ENCODE results near the gene RXRA.
A peak's percentile ranks its signal among the peaks of the same experiment; 100 is the strongest.

Gene RXRA

GRCh38 chr9:134378901-134379338 is 52.7 kb downstream of the RXRA start:
- no peak for TF ChIP-seq POLR2A (IDR thresholded peaks at IDR 0.05; ENCODE audit: low read depth, low read length)
- DNase-seq (ENCODE audit: insufficient read length, low spot score) (peak; percentile 96), FAIRE-seq (peak; percentile 93)

DNA sequence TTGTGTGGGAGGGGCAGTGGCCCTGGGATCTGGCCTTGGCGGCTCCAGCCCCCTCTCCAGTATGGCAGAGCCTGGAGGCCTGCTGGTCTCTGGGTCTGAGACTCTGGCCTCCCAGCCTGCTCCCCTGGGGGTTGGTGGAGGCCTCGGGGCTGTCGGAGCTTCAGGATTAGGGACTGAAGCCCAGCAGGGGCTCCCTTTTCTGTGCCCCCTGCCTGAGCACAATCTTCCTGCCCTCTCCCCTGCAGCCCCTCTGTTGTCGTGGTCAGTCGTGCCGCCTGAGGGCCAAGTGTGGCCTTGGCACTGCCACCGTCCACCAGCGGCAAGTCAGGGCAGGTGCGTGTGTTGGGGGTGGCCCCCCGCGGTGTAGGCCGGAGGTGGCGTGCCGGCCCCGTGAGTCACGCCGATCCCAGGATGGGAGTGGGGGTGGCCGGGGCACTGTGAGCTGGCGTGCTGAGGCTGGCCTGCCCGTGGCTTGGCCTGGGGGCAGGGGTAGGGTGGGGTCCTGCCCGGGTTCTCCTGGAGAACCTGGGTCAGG is 53.6 kb downstream of the RXRA start:
- TF ChIP-seq POLR2A (IDR thresholded peaks at IDR 0.05; ENCODE audit: low read depth, low read length) = no peak
- FAIRE-seq (peak; percentile 6), DNase-seq (ENCODE audit: insufficient read length, low spot score) (peak; percentile 99)

DNA sequence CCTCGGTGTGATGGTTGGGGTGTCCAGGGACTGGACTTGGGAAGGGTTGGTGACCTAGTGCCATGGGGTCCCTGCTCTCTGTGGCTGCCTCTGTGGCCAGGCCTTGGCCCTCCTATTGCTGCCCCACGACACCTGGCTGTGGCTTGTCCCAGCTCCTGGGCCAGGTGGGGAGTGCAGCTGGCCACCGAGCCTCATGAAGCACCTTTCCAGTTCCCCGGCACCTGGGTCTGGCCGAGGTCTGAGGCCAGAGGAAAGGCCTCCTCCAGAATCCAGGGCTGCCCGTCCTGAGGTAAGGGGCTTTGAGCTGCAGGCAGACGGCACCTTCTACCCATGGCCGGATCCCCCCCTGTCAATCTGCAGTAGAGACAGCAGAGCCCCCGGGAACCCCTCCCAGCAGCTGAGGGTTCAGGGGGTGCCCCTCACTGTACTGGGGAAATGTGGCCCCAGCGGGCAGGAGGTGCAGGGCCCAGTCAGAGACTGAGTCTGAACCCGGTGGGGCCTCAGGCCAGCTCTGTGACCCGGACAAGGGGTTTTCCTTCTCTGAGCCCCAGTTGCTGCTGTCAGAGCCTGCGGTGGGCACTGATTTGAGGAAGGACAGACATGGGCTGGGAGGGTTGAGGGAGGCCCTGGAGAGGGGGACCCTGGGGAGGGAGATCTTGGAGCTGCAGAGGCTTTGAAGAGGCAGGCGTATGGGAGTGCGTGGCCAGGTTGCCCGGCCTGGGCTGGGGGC is 54.5 kb downstream of the RXRA start:
- no peak for TF ChIP-seq POLR2A (IDR thresholded peaks at IDR 0.05; ENCODE audit: low read depth, low read length)
- DNase-seq (ENCODE audit: insufficient read length, low spot score) = no peak
- no peak for FAIRE-seq

DNA sequence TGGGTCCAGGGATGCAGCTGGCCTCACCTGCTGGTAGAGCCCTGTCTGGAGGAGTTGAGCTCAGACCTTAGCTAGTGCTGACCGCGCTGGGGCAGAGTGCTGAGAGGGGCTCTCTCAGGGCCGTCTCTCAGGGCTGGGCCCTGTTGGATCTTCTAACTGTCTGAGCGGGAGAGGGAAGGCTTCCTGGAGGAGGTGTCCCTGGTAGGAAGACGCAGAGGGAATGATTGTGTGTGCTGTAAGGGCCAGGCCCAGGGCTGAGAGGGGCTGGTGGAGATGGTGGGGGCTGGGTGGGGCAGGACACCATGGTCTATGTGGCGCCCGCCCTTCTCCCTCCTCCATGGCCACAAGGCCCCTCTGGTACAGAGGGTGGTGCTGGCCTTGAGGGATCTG is 55.0 kb downstream of the RXRA start:
- no peak for TF ChIP-seq POLR2A (IDR thresholded peaks at IDR 0.05; ENCODE audit: low read depth, low read length)
- FAIRE-seq (no peak), DNase-seq (ENCODE audit: insufficient read length, low spot score) (no peak)

DNA sequence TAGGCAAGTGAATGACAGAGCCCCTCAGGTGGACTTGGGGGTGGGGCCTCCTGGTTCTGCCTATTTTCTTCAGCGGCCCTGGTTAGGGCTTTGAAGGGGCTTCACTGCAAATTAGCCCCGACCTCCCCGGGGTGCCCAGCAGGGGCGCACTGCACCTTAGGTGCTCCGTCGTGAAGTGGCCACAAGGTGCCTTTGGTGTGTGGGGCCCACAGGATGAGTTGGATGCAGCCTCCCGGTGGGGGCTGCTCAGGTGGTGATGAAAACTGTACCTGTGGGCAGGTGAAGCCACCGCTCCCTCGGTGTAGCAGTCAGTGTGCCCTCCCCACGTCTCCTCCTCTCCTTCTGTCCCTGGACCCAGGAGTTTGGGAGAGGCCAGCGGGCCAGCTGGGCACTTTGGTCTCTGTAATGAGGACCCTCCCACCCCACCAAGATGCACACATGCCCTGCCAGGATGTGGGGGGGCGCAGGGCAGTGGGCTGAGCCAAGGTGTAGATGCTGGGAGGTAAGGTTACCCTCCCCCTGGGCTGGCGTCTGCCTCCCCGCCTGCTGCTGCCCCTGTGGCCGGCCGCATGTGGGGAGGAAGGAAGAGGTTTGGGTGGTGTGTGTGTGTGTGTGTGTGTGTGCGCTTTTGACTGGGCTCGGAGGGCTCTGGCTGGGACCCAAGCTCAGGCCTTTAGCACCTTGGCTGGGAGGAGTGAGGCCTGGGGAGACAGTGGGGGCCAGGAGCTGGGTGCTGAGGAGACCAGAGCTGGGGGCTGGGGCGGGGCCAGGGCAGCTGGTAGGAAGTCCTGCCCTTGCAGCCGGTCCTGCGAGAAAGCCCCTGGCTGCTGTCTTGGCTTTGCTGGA is 55.6 kb downstream of the RXRA start:
- DNase-seq (ENCODE audit: insufficient read length, low spot score) (no peak), FAIRE-seq (no peak)
- no peak for TF ChIP-seq POLR2A (IDR thresholded peaks at IDR 0.05; ENCODE audit: low read depth, low read length)

DNA sequence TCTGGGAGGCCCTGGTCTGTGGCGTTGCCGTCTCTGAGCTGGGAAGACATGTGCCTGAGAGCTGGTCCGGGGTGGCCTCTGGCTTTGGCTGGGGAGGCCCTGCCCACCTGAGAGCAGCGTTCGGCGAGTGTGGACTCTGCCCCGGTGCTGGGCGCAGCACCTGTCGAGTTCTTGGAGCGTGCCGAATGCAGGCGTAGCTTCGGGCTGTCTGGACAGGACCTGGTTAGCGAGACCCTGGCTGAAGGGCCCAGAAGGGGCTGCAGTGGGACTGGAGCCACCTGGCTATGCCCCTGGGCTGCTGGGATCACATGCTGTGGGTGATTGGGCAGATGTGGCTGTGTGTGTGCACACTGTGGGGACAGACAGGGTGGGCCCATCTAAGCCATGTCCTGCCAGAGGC is 56.5 kb downstream of the RXRA start:
- no peak for DNase-seq (ENCODE audit: insufficient read length, low spot score)
- FAIRE-seq = no peak

GRCh38 chr9:134383148-134383547 is 56.9 kb downstream of the RXRA start:
- no peak for TF ChIP-seq POLR2A (IDR thresholded peaks at IDR 0.05; ENCODE audit: low read depth, low read length)
- no peak for DNase-seq (ENCODE audit: insufficient read length, low spot score)
- FAIRE-seq = no peak

More for the DNA sequence above, 56.5 kb downstream of the RXRA start:
- no peak for TF ChIP-seq POLR2A (IDR thresholded peaks at IDR 0.05; ENCODE audit: low read depth, low read length)

DNA sequence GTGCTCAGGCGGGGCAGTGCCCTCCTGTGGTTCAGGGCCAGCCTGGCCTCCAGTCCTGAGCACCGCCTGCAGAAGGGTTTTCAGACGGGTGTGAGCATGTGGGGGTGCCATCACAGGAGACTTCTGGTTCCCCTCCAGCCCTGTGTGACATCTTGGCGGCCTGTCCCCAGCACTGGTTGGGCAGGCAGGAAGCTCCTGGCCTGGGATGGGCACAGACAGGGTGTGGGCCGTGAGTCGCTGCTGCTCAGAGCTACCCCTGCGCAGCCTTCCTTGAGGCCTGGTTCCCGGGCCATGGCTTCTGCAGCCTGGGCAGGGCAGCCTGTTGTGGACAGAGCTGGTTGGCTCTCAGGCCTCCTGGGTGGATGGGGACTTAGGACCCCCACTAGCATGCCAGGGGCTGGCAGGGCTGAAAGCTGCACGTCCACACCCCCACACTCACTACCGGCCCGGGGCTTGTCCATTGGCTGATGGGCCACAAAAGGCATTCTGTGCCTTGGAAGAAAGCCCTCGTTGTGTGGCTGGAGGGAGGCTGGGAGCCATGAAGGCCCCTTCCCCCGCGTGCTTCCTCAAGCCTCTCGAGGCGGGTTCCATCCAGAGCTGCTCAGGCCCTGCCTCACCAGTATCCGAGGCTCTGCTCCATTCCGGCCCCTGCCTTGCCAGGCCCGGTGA is 58.7 kb downstream of the RXRA start:
- peak; percentile 70 for DNase-seq (ENCODE audit: insufficient read length, low spot score)
- no peak for TF ChIP-seq POLR2A (IDR thresholded peaks at IDR 0.05; ENCODE audit: low read depth, low read length)
- FAIRE-seq = no peak

GRCh38 chr9:134385915-134386314 is 59.7 kb downstream of the RXRA start:
- DNase-seq (ENCODE audit: insufficient read length, low spot score) (no peak), FAIRE-seq (no peak)
- TF ChIP-seq POLR2A (IDR thresholded peaks at IDR 0.05; ENCODE audit: low read depth, low read length) = no peak

DNA sequence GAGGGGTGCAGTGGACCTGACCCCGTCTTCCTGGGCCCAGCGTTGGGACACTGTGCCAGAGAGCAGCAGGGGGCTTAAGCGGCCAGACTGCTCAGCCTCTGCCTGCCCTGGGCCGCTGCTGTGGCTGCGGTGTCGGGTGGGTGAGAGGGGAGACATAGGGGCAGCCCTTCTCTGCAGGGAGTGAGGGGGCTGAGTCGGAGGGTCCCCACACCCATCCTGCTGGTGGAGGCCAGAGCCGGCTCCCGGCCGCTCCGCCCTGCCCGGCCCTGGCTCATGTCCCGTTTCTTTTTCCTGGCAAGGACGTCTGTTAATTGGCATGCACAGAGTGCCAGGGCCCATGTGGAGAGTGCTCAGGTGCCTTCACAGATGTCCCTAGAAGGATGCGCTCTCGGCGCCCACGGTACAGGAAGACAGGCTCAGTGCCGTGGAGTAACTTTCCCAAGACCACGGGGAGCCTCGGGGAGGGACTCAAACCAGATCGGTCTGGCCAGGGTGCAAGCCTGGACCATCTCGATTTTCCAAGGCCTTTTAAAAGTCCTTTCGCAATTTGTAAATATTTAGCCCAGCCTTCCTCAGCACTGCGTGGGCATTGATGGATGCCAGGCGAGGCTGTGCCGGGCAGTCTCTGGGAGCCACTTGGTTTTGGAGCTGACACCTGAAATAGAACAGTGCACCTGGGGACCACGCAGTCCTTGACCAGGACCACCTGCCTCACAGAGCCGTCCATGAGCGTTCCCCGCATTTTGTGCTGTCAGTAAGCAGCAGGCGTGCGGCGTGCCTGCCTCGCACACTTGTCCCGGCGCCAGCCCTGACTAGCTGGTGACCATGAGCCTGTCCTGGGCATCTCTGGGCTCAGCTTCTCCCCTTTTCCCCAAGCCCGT is 60.9 kb downstream of the RXRA start:
- FAIRE-seq (no peak), DNase-seq (ENCODE audit: insufficient read length, low spot score) (no peak)
- no peak for TF ChIP-seq POLR2A (IDR thresholded peaks at IDR 0.05; ENCODE audit: low read depth, low read length)

DNA sequence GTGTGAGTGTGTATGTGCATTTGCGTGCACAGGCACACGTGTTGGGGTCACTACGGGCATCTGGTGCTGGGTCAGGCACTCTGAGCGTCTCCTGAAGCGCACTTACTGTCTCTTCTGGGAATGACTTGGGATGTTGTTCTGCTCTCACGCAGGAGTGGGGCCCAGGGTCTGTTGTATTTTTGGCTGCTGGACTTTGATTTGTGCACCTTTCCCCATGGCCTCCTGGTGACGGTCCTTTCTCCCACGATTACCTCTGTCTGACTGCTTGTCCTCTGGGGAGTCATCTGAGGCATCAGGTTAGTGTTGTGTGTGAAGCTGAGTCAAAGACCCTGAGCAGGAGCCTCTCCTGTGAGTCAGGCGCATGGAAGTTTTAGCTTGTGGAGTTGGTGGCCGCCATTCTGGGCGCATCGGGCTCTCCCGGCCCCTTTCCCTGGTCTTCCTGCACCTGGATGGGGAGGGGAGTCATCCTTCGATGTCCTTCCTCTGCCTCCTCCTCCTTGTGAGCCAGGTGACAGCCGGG is 62.1 kb downstream of the RXRA start:
- FAIRE-seq = no peak
- no peak for DNase-seq (ENCODE audit: insufficient read length, low spot score)
- TF ChIP-seq POLR2A (IDR thresholded peaks at IDR 0.05; ENCODE audit: low read depth, low read length) = no peak

DNA sequence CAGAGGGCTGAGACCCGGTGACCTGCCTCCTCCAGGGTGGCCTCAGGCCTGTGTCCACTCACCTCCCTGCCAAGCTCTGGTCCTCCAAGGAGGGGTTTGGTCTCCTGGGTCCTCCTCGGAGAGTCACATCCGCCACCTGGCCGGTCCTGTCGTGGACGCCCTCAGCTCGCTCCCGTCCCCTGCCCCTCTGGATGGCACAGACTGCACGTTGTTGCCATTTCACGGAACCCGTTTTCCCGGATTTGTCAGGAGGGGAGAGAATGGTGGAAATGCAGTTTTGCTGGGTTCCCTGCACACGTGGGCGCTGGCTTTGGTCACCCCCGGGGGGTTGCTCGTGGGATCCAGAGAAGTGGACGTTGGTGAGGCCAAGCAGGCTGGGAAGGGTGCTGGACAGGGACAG is 62.7 kb downstream of the RXRA start:
- FAIRE-seq (no peak), DNase-seq (ENCODE audit: insufficient read length, low spot score) (no peak)
- no peak for TF ChIP-seq POLR2A (IDR thresholded peaks at IDR 0.05; ENCODE audit: low read depth, low read length)

DNA sequence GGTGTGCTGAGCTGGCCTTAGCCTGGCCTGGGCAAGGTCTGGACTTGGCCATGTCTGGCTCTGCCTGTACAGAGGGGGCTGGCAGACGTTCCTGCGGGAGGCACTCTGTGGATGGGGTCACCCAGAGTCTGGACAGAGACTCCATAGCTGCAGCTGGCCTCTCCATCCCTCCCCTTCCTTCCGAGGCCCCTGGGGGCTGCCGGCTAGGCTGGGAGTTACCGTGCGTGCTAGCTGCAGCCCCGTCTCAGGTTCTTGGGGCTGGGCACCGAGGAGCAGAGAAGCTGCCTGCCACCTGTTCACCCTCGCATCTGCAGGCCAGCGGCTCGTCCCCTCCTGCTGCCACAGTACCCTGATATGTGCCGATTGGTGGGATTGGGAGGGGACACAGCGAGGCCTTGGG is 63.4 kb downstream of the RXRA start:
- DNase-seq (ENCODE audit: insufficient read length, low spot score) (no peak), FAIRE-seq (no peak)
- TF ChIP-seq POLR2A (IDR thresholded peaks at IDR 0.05; ENCODE audit: low read depth, low read length) = no peak

Measured in H54 (cell line).